Activated CD8-positive, alpha-beta T cell treated with anti-CD3 and anti-CD28 coated beads for 36 hours (primary cell): Measurements from ENCODE around the gene ALDH3A2. TPM values are rescaled to one million over a fixed set of nuclear protein-coding genes. Genes with fewer than 3 reads are reported as not detected.
"Not testable (repeated sequence)": the region's sequence is repeated elsewhere in the genome, so short reads cannot be mapped to it uniquely, and the experiment has no call there.

ENCODE experiments used
- ATAC-seq: fragments of 200-7000 bp; cut with Tn5 transposase; one replicate; pipeline ENCODE4 v1.10.0; 2021; ENCODE audit warnings: mild to moderate bottlenecking, moderate library complexity
- CTCF ChIA-PET: fragments of 350-600 bp; sonication (Branson Sonifier 250); formaldehyde crosslinking; loops from one replicate; lab custom pipeline; 2021; ENCODE audit warnings: antibody characterized with exemption; lab: Charles Lee
- POLR2A ChIA-PET: fragments of 350-600 bp; sonication (Branson Sonifier 250); formaldehyde crosslinking; loops from one replicate; lab custom pipeline; 2021; ENCODE audit warnings: antibody characterized with exemption; lab: Charles Lee
- DNase-seq: peaks from one replicate; pipeline ENCODE4 v3.0.0-alpha.2; 2020
- H3K27ac Mint-ChIP-seq: one replicate; pipeline ENCODE4 v1.8.0; 2021; ENCODE audit warnings: mild to moderate bottlenecking, mixed read lengths
- H3K27me3 Mint-ChIP-seq: one replicate; pipeline ENCODE4 v1.8.0; 2021; ENCODE audit warnings: mixed read lengths
- H3K36me3 Mint-ChIP-seq: one replicate; pipeline ENCODE4 v1.8.0; 2021; ENCODE audit warnings: low read depth, mixed read lengths
- H3K4me1 Mint-ChIP-seq: one replicate; pipeline ENCODE4 v1.8.0; 2021; ENCODE audit warnings: low read depth, mixed read lengths
- H3K4me3 Mint-ChIP-seq: one replicate; pipeline ENCODE4 v1.8.0; 2021; ENCODE audit warnings: mild to moderate bottlenecking, moderate library complexity, mixed read lengths
- H3K9me3 Mint-ChIP-seq: one replicate; pipeline ENCODE4 v1.8.0; 2021; ENCODE audit warnings: mixed read lengths
- CTCF ChIP-seq: fragments of 200-600 bp; IDR thresholded peaks from one replicate; pipeline ENCODE4 v1.8.0; 2022; ENCODE audit warnings: antibody characterized with exemption, mild to moderate bottlenecking
- intact Hi-C: fragments of 100-400 bp; cut with micrococcal nuclease; formaldehyde crosslinking; loops from one replicate; pipeline ENCODE4 v1.10.0; 2022
- total RNA-seq, 2 experiments: library from RNA; stranded (reverse); gene quantifications; one replicate each; pipeline ENCODE4 v1.2.3, GENCODE V29; 2021

The ALDH3A2 gene
- total RNA-seq, 2 experiments from 2014 or later: 17.6 to 20.3 TPM

- ATAC-seq (no peak), DNase-seq (no peak)
- no peaks in the 10 kb centered on the region for H3K9me3 Mint-ChIP-seq
- H3K27me3 Mint-ChIP-seq: peaks cover 2% of the 10 kb centered on the region
- H3K36me3 Mint-ChIP-seq: peaks cover 2% of the 10 kb centered on the region
- H3K4me1 Mint-ChIP-seq: no peaks in the 10 kb centered on the region
- CTCF ChIA-PET: interaction anchor here (1.2 kb wide), 1 partner anchor 236 kb away, joined by 3 read pairs; no protein-coding TSS in a partner anchor
- TF ChIP-seq CTCF: no peak
- no peak overlapping the region for H3K4me3 Mint-ChIP-seq
- intact Hi-C loops: no loop called here
- POLR2A ChIA-PET: no interaction called here
- no peak overlapping the region for H3K27ac Mint-ChIP-seq
Observed at GRCh38 chr17:19683117-19683516, 34.6 kb downstream of the ALDH3A2 start.

DNA sequence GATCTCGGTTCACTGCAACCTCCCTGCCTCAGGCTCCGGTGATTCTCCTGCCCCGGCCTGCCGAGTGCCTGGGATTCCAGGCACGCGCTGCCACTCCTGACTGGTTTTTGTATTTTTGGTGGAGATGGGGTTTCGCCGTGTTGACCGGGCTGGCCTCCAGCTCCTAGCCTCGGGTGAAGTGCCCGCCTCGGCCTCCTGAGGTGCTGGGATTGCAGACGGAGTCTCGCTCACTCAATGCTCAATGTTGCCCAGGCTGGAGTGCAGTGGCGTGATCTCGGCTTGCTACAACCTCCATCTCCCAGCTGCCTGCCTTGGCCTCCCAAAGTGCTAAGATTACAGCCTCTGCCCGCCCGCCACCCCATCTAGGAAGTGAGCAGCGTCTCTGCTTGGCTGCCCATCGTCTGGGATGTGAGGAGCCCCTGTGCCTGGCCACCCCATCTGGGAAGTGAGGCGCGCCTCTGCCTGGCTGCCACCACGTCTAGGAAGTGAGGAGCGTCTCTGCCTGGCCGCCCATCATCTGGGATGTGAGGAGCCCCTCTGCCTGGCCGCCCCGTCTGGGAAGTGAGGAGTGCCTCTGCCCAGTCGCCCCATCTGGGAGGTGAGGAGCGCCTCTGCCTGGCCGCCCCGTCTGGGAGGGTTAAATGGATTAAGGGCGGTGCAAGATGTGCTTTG lies 36.5 kb downstream of the ALDH3A2 start:
- CTCF ChIA-PET, DNase-seq, H3K27ac Mint-ChIP-seq, H3K27me3 Mint-ChIP-seq, ATAC-seq, H3K36me3 Mint-ChIP-seq, H3K4me1 Mint-ChIP-seq, H3K4me3 Mint-ChIP-seq, intact Hi-C loops, POLR2A ChIA-PET, H3K9me3 Mint-ChIP-seq: not testable (repeated sequence)

DNA sequence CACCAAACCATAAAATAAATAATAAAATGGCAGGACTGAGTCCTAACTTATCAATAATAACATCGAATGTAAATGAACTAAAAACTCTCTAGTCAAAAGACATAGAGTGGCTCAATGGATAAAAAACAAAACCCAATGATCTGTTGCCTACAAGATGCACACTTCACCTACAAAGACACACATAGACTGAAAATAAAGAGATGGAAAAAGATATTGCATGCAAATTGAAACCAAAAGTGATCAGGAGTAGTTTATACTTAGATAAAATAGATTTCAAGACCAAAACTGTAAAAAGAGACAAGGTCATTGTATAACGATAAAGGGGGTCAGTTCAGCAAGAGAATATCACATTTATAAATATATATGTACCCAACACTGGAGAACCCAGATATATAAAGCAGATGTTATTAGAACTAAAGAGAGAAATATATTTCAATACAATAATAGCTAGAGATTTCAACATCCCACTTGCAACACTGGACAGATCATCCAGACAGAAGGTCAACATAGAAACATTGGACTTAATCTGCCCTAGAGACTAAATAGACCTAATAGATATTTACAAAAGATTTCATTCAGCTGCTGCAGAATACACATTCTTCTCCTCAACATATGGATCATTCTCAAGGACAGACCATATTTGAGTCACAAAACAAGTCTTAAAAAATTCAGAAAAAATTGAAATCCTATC lies 38.0 kb downstream of the ALDH3A2 start:
- no peak overlapping the region for H3K27ac Mint-ChIP-seq
- H3K36me3 Mint-ChIP-seq: peaks cover 2% of the 10 kb centered on the region
- no peaks in the 10 kb centered on the region for H3K9me3 Mint-ChIP-seq
- TF ChIP-seq CTCF: no peak
- intact Hi-C loops: no loop called here
- ATAC-seq (no peak), DNase-seq (no peak)
- CTCF ChIA-PET: interaction anchor here (1.3 kb wide), 1 partner anchor 58 kb away, joined by 3 read pairs; no protein-coding TSS in a partner anchor
- H3K27me3 Mint-ChIP-seq: peaks cover 2% of the 10 kb centered on the region
- H3K4me1 Mint-ChIP-seq: no peaks in the 10 kb centered on the region
- POLR2A ChIA-PET: no interaction called here
- no peak overlapping the region for H3K4me3 Mint-ChIP-seq

DNA sequence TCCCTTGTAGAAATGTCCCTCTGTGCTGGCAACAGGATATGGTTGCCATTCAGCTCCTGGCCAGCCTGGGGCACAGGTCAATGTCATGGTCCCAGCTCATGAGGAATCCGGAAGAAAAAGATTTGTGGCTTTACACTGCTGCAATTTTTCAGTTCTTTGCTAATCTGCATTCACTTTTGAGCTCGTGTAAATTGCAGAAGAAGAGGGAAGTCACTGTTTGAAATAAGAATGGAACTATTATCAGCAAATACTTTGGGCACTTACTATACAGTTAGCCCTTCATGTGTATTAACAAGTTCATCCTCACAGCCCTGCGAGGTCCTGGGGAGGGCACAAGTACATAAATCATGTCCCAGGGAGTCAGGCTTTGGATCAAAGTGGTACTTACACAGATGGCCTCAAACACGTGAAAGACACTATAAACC lies 53.7 kb downstream of the ALDH3A2 start:
- no peak for TF ChIP-seq CTCF
- Mint-ChIP-seq H3K9me3 (no peaks in the 10 kb centered on the region), H3K4me3 (no peak overlapping the region), H3K36me3 (no peaks in the 10 kb centered on the region), H3K4me1 (no peaks in the 10 kb centered on the region), H3K27ac (no peak overlapping the region), H3K27me3 (no peaks in the 10 kb centered on the region)
- POLR2A ChIA-PET: interaction anchor here (0.6 kb wide), 1 partner anchor 20 kb away, joined by 3 read pairs; no protein-coding TSS in a partner anchor
- no peak for DNase-seq
- CTCF ChIA-PET: no interaction called here
- ATAC-seq: no peak
- intact Hi-C loops: no loop called here

- Mint-ChIP-seq H3K27me3 (no peaks in the 10 kb centered on the region), H3K27ac (no peak overlapping the region), H3K4me1 (no peaks in the 10 kb centered on the region), H3K9me3 (no peaks in the 10 kb centered on the region), H3K4me3 (no peak overlapping the region), H3K36me3 (no peaks in the 10 kb centered on the region)
- ChIA-PET CTCF (no interaction called here), POLR2A (no interaction called here)
- TF ChIP-seq CTCF: no peak
- no peak for ATAC-seq
- no peak for DNase-seq
- intact Hi-C loops: no loop called here
Observed at GRCh38 chr17:19703106-19703827, 54.7 kb downstream of the ALDH3A2 start.
